ENCODE results near the gene BCKDHB. TPM values are rescaled to one million over a fixed set of nuclear protein-coding genes. Genes with fewer than 3 reads are reported as not detected.
"Not testable (repeated sequence)": the region's sequence is repeated elsewhere in the genome, so short reads cannot be mapped to it uniquely, and the experiment has no call there.

BCKDHB gene
- total and polyA plus RNA-seq, 2 donors = 13.8 to 43.7 TPM

- H3K4me3 ChIP-seq (ENCODE audit: low read depth, low read length) = no peak overlapping the region
- no peak for DNase-seq (ENCODE audit: extremely low spot score)
- H3K36me3 ChIP-seq (ENCODE audit: insufficient read depth) = peaks cover 2% of the 10 kb centered on the region
- WGBS = 97% methylated on average over 1 of the region's 1 CpG
- H3K27ac ChIP-seq (ENCODE audit: low read depth) = no peak overlapping the region
- H3K4me1 ChIP-seq (ENCODE audit: insufficient read depth) = no peaks in the 10 kb centered on the region
Observed at GRCh38 chr6:80203283-80203682, 96.8 kb downstream of the BCKDHB start.

DNA sequence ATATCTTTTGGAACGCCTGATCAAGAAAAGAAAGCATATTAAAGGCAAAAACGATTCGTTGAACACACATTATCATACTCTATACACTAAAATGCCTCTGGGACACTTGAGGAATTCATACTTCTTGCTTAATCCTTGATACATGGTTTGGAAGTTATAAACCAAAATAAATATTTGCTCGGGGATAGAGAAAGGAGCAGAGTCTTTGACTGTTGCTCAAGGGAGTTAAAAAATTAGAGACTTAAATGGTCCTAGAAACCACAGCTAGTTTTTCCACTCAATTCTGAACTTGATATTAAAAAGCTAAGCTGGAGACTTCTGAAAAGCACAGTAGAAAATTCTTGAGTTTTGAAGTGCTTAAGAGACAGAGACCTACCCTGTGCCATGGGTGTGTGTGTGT lies 98.9 kb downstream of the BCKDHB start:
- no peak for DNase-seq (ENCODE audit: extremely low spot score)
- H3K36me3 ChIP-seq (ENCODE audit: insufficient read depth) = peaks cover 2% of the 10 kb centered on the region
- 94% methylated on average over 4 of the region's 4 CpGs for WGBS
- no peak overlapping the region for H3K27ac ChIP-seq (ENCODE audit: low read depth)
- H3K4me1 ChIP-seq (ENCODE audit: insufficient read depth) = no peaks in the 10 kb centered on the region
- no peak overlapping the region for H3K4me3 ChIP-seq (ENCODE audit: low read depth, low read length)

- H3K36me3 ChIP-seq (ENCODE audit: insufficient read depth) = peaks cover 2% of the 10 kb centered on the region
- no peak overlapping the region for H3K27ac ChIP-seq (ENCODE audit: low read depth)
- DNase-seq (ENCODE audit: extremely low spot score) = no peak
- H3K4me1 ChIP-seq (ENCODE audit: insufficient read depth) = no peaks in the 10 kb centered on the region
- H3K4me3 ChIP-seq (ENCODE audit: low read depth, low read length) = no peak overlapping the region
Observed at GRCh38 chr6:80206758-80207157, 100.3 kb downstream of the BCKDHB start.

- peaks cover 2% of the 10 kb centered on the region for H3K36me3 ChIP-seq (ENCODE audit: insufficient read depth)
- DNase-seq (ENCODE audit: extremely low spot score) = no peak
- no peak overlapping the region for H3K4me3 ChIP-seq (ENCODE audit: low read depth, low read length)
- H3K4me1 ChIP-seq (ENCODE audit: insufficient read depth) = no peaks in the 10 kb centered on the region
- no peak overlapping the region for H3K27ac ChIP-seq (ENCODE audit: low read depth)
- 85% methylated on average over 1 of the region's 1 CpG for WGBS
Observed at GRCh38 chr6:80209430-80209829, 103.0 kb downstream of the BCKDHB start.

DNA sequence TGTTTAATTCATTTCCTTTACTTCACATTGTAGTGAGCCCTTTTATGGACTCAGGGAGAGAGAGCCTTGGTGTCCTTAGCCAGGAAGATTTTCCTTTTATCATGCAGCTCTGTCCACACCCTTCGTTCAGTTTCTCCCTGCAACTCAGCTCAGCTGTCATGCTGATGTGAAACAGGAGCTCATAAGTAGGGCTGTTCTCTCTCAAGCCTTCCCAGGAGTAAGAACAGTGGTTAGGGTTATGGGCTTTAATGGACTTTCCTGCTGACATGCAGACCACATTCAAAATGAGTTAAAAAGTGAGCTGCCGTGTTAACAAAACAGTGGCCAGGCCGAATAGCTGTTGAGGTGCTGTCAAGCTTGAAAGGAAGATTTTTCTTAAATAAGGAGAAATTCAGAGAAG lies 104.1 kb downstream of the BCKDHB start:
- 23% methylated on average over 3 of the region's 3 CpGs for WGBS
- Histone ChIP-seq H3K27ac (ENCODE audit: low read depth) (no peak overlapping the region), H3K4me1 (ENCODE audit: insufficient read depth) (no peaks in the 10 kb centered on the region), H3K36me3 (ENCODE audit: insufficient read depth) (peaks cover 2% of the 10 kb centered on the region), H3K4me3 (ENCODE audit: low read depth, low read length) (no peak overlapping the region)
- DNase-seq (ENCODE audit: extremely low spot score) = no peak

DNA sequence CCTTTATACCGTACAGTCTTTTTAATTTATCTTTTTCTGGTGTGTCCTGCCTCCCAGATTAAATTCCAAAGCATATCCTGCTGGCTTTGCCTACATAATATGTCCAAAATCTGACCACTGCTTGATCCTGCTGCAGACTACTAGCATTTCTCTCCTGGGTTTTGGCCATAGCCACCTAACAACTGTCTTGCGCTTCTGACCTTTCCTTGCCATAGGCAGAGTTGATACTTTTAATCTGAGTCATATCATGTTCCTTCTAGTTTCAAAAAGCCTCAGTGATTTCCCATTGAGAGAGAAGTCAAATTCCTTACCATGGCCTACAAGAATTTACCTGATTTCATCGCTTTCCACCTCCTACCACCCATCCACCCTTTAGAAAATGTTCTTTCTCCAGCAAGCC lies 104.8 kb downstream of the BCKDHB start:
- Histone ChIP-seq H3K27ac (ENCODE audit: low read depth) (no peak overlapping the region), H3K4me1 (ENCODE audit: insufficient read depth) (no peaks in the 10 kb centered on the region), H3K36me3 (ENCODE audit: insufficient read depth) (no peaks in the 10 kb centered on the region), H3K4me3 (ENCODE audit: low read depth, low read length) (no peak overlapping the region)
- WGBS = 94% methylated on average over 3 of the region's 3 CpGs
- no peak for DNase-seq (ENCODE audit: extremely low spot score)

GRCh38 chr6:80211890-80212289 lies 105.4 kb downstream of the BCKDHB start:
- H3K27ac ChIP-seq (ENCODE audit: low read depth); DNase-seq (ENCODE audit: extremely low spot score); H3K36me3 ChIP-seq (ENCODE audit: insufficient read depth); H3K4me3 ChIP-seq (ENCODE audit: low read depth, low read length); H3K4me1 ChIP-seq (ENCODE audit: insufficient read depth): not testable (repeated sequence)
- 87% methylated on average over 4 of the region's 4 CpGs for WGBS

- DNase-seq (ENCODE audit: extremely low spot score) = no peak
- no peaks in the 10 kb centered on the region for H3K4me1 ChIP-seq (ENCODE audit: insufficient read depth)
Observed at GRCh38 chr6:80214436-80215022, 108.1 kb downstream of the BCKDHB start.

DNA sequence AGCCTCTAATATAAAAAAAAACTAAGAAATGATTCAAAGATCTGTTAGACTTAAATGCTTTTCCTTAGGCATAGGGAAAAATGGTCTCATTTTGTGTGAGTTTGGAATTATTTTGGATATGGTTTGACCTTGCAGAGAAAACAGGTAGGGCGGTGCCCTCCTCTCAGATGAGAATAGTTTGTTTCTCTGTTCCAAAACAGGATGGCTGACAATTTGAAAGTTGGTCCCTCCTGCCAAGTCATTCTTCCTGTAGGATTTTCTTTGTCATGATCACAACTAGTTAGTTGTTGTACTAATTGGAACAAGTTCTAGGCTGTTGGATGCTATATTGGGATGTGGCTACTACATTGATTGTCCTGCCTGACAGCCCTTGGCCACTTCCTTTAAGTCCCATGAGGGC lies 108.6 kb downstream of the BCKDHB start:
- Histone ChIP-seq H3K4me1 (ENCODE audit: insufficient read depth) (no peaks in the 10 kb centered on the region), H3K27ac (ENCODE audit: low read depth) (no peak overlapping the region), H3K4me3 (ENCODE audit: low read depth, low read length) (no peak overlapping the region), H3K36me3 (ENCODE audit: insufficient read depth) (no peaks in the 10 kb centered on the region)
- DNase-seq (ENCODE audit: extremely low spot score) = no peak
- 92% methylated on average over 1 of the region's 1 CpG for WGBS

More at GRCh38 chr6:80214436-80215022, 108.1 kb downstream of the BCKDHB start:
- Histone ChIP-seq H3K4me3 (ENCODE audit: low read depth, low read length) (no peak overlapping the region), H3K36me3 (ENCODE audit: insufficient read depth) (no peaks in the 10 kb centered on the region), H3K27ac (ENCODE audit: low read depth) (no peak overlapping the region)
- WGBS = 54% methylated on average over 4 of the region's 4 CpGs

DNA sequence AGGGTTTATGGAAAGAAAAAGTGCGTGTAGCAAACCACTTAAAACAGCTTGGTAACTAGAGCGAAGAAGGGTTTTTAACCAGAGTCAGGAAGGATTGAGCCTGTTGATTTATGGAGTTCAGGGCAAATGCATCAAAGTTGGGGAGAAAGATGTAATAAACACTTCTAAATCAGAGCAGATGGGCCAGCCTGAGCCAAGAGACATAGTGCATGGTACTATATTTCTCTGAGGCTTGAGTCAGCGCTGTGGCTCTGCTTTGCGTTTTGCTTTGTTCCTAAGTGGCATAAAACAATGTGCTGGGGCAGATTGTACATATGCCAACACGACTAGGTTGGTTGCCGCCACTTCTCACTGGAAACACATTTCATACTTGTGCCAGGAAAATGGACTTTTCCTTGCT lies 111.3 kb downstream of the BCKDHB start:
- H3K4me3 ChIP-seq (ENCODE audit: low read depth, low read length) = no peak overlapping the region

GRCh38 chr6:80223743-80224212 lies 117.3 kb downstream of the BCKDHB start:
- Histone ChIP-seq H3K4me1 (ENCODE audit: insufficient read depth) (no peaks in the 10 kb centered on the region), H3K27ac (ENCODE audit: low read depth) (no peak overlapping the region), H3K4me3 (ENCODE audit: low read depth, low read length) (no peak overlapping the region), H3K36me3 (ENCODE audit: insufficient read depth) (no peaks in the 10 kb centered on the region)
- DNase-seq (ENCODE audit: extremely low spot score) = no peak
- 79% methylated on average over 3 of the region's 3 CpGs for WGBS

More for the DNA sequence above, 111.3 kb downstream of the BCKDHB start:
- WGBS = 55% methylated on average over 6 of the region's 6 CpGs
- H3K4me1 ChIP-seq (ENCODE audit: insufficient read depth) = no peaks in the 10 kb centered on the region
- DNase-seq (ENCODE audit: extremely low spot score) = no peak
- no peak overlapping the region for H3K27ac ChIP-seq (ENCODE audit: low read depth)
- no peaks in the 10 kb centered on the region for H3K36me3 ChIP-seq (ENCODE audit: insufficient read depth)

DNA sequence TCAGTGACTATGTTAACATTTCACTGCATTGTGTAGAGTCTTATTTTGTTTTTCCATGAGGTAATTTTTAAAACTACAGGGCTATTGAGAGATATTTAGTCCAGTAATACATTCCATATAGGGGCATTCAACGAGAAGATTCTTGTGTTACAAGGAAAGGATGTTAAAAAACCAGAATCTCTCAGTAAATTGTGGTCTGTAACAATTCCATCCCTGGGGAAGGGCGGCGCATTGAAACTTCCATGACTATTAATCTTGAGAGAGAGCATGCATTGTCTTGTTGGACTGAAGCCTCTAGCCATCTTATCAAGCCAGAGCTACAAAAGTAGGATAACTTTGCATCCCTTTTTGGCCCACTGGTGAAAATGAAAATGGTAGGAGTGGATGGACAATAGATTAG lies 119.7 kb downstream of the BCKDHB start:
- WGBS = 86% methylated on average over 3 of the region's 3 CpGs
- Histone ChIP-seq H3K27ac (ENCODE audit: low read depth) (no peak overlapping the region), H3K36me3 (ENCODE audit: insufficient read depth) (no peaks in the 10 kb centered on the region), H3K4me1 (ENCODE audit: insufficient read depth) (no peaks in the 10 kb centered on the region), H3K4me3 (ENCODE audit: low read depth, low read length) (no peak overlapping the region)
- no peak for DNase-seq (ENCODE audit: extremely low spot score)

DNA sequence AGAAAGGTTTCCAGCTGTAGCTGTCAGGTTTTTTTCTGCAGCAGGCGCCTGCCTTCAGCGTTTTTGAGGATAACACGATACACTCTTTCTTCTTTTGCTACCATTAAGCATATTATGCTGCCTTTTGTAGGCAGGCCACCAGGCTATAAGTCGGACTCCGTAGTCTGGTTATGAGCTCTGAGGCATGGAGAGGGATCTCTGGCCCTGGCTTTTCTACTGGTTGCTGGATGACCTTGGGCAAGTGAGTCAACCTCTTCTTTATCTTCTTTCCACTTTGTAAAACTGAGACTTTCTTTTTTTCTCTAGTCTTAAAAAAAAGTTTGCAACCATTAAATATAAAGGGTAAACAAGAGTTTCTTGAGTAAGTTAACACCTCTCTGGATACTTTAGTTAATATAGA lies 120.2 kb downstream of the BCKDHB start:
- Histone ChIP-seq H3K4me1 (ENCODE audit: insufficient read depth) (no peaks in the 10 kb centered on the region), H3K4me3 (ENCODE audit: low read depth, low read length) (no peak overlapping the region), H3K36me3 (ENCODE audit: insufficient read depth) (no peaks in the 10 kb centered on the region), H3K27ac (ENCODE audit: low read depth) (no peak overlapping the region)
- WGBS = 83% methylated on average over 5 of the region's 5 CpGs
- no peak for DNase-seq (ENCODE audit: extremely low spot score)

DNA sequence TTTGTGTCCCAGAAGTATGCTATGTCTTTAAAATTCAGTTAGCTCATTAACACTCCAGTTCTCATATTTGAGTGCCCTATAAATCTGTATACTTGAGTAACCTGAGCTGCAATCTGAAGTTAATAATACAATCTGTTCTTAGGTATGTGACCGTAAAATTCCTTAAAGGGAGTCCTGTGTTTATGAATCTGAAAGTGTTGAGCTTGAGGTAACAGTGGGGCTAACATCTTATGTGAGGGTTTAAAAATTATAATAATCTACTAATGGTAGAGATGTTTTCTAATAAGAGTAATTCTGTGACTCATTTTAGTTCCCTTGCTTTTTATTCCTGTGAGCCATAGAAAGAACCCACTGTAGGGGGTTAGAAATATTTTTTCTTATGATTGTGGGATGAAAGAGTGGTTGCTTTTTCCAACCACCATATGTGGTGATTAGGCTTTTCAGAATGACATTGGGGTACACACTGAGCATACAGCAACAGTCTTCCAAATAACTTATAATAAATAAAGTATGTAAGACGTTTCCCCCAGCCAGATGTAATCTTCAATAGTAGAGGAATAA lies 121.2 kb downstream of the BCKDHB start:
- DNase-seq (ENCODE audit: extremely low spot score) = no peak
- WGBS = 69% methylated on average over 2 of the region's 2 CpGs
- no peak overlapping the region for H3K27ac ChIP-seq (ENCODE audit: low read depth)

More for the DNA sequence above, 121.2 kb downstream of the BCKDHB start:
- Histone ChIP-seq H3K4me1 (ENCODE audit: insufficient read depth) (no peaks in the 10 kb centered on the region), H3K4me3 (ENCODE audit: low read depth, low read length) (no peak overlapping the region), H3K36me3 (ENCODE audit: insufficient read depth) (no peaks in the 10 kb centered on the region)
